ENCODE data around the gene TERB1.
A peak's percentile ranks its signal among the peaks of the same experiment; 100 is the strongest.

The TERB1 gene

GRCh38 chr16:66746682-66747081 is 54.7 kb downstream of the TERB1 start:
- peaks cover 37% of the 10 kb centered on the region for H3K4me1 Mint-ChIP-seq
- H3K9me3 Mint-ChIP-seq = no peaks in the 10 kb centered on the region
- H3K36me3 Mint-ChIP-seq (ENCODE audit: low read depth) = peaks cover 35% of the 10 kb centered on the region
- DNase-seq (peak; percentile 16), ATAC-seq (peak; percentile 74)
- H3K4me3 Mint-ChIP-seq = no peak overlapping the region
- peak overlapping the region; percentile 82 for H3K27ac Mint-ChIP-seq
- no peaks in the 10 kb centered on the region for H3K27me3 Mint-ChIP-seq

- no peak for DNase-seq
- H3K36me3 Mint-ChIP-seq (ENCODE audit: low read depth) = peaks cover 38% of the 10 kb centered on the region
These were observed 55.3 kb downstream of the TERB1 start for GRCh38 chr16:66746048-66746447.

GRCh38 chr16:66741950-66742808 is 59.2 kb downstream of the TERB1 start:
- H3K9me3 Mint-ChIP-seq = no peaks in the 10 kb centered on the region
- DNase-seq (no peak), ATAC-seq (no peak)
- peaks cover 40% of the 10 kb centered on the region for H3K36me3 Mint-ChIP-seq (ENCODE audit: low read depth)
- no peaks in the 10 kb centered on the region for H3K27me3 Mint-ChIP-seq
- no peak overlapping the region for H3K27ac Mint-ChIP-seq
- H3K4me1 Mint-ChIP-seq = peaks cover 19% of the 10 kb centered on the region
- no peak overlapping the region for H3K4me3 Mint-ChIP-seq

More at GRCh38 chr16:66746048-66746447, 55.3 kb downstream of the TERB1 start:
- H3K4me3 Mint-ChIP-seq = no peak overlapping the region
- ATAC-seq = no peak
- no peaks in the 10 kb centered on the region for H3K27me3 Mint-ChIP-seq
- H3K4me1 Mint-ChIP-seq = peaks cover 37% of the 10 kb centered on the region
- H3K9me3 Mint-ChIP-seq = no peaks in the 10 kb centered on the region
- peak overlapping the region; percentile 31 for H3K27ac Mint-ChIP-seq

GRCh38 chr16:66741169-66741900 is 60.0 kb downstream of the TERB1 start:
- H3K27me3 Mint-ChIP-seq = no peaks in the 10 kb centered on the region
- peaks cover 36% of the 10 kb centered on the region for H3K36me3 Mint-ChIP-seq (ENCODE audit: low read depth)
- no peak overlapping the region for H3K27ac Mint-ChIP-seq
- ATAC-seq (no peak), DNase-seq (no peak)
- H3K9me3 Mint-ChIP-seq = no peaks in the 10 kb centered on the region
- no peak overlapping the region for H3K4me3 Mint-ChIP-seq
- peaks cover 11% of the 10 kb centered on the region for H3K4me1 Mint-ChIP-seq

GRCh38 chr16:66740533-66740932 is 60.9 kb downstream of the TERB1 start:
- Mint-ChIP-seq H3K27me3 (no peaks in the 10 kb centered on the region), H3K4me3 (no peak overlapping the region), H3K36me3 (ENCODE audit: low read depth) (peaks cover 38% of the 10 kb centered on the region), H3K4me1 (peaks cover 11% of the 10 kb centered on the region), H3K27ac (no peak overlapping the region), H3K9me3 (no peaks in the 10 kb centered on the region)
- no peak for DNase-seq
- no peak for ATAC-seq

- no peak for ATAC-seq
- H3K27me3 Mint-ChIP-seq = no peaks in the 10 kb centered on the region
- H3K9me3 Mint-ChIP-seq = no peaks in the 10 kb centered on the region
- peak; percentile 35 for DNase-seq
- no peak overlapping the region for H3K27ac Mint-ChIP-seq
- peaks cover 41% of the 10 kb centered on the region for H3K36me3 Mint-ChIP-seq (ENCODE audit: low read depth)
- H3K4me1 Mint-ChIP-seq = peaks cover 11% of the 10 kb centered on the region
- H3K4me3 Mint-ChIP-seq = no peak overlapping the region
These were observed 61.4 kb downstream of the TERB1 start for GRCh38 chr16:66740010-66740409.

- H3K27me3 Mint-ChIP-seq = no peaks in the 10 kb centered on the region
- DNase-seq = no peak
- H3K4me3 Mint-ChIP-seq = no peak overlapping the region
- peaks cover 51% of the 10 kb centered on the region for H3K36me3 Mint-ChIP-seq (ENCODE audit: low read depth)
- ATAC-seq = no peak
- H3K27ac Mint-ChIP-seq = no peak overlapping the region
- H3K4me1 Mint-ChIP-seq = peaks cover 11% of the 10 kb centered on the region
- H3K9me3 Mint-ChIP-seq = no peaks in the 10 kb centered on the region
These were observed 65.5 kb downstream of the TERB1 start for GRCh38 chr16:66735891-66736290.

GRCh38 chr16:66731101-66731500 is 70.3 kb downstream of the TERB1 start:
- peaks cover 45% of the 10 kb centered on the region for H3K36me3 Mint-ChIP-seq (ENCODE audit: low read depth)
- DNase-seq (no peak), ATAC-seq (no peak)
- H3K4me1 Mint-ChIP-seq = peaks cover 4% of the 10 kb centered on the region
- H3K4me3 Mint-ChIP-seq = no peak overlapping the region
- no peaks in the 10 kb centered on the region for H3K9me3 Mint-ChIP-seq
- H3K27me3 Mint-ChIP-seq = no peaks in the 10 kb centered on the region
- H3K27ac Mint-ChIP-seq = no peak overlapping the region

GRCh38 chr16:66728804-66729203 is 72.6 kb downstream of the TERB1 start:
- Mint-ChIP-seq H3K4me1 (no peaks in the 10 kb centered on the region), H3K4me3 (no peak overlapping the region), H3K27me3 (no peaks in the 10 kb centered on the region), H3K36me3 (ENCODE audit: low read depth) (peaks cover 44% of the 10 kb centered on the region), H3K27ac (no peak overlapping the region), H3K9me3 (no peaks in the 10 kb centered on the region)
- ATAC-seq (no peak), DNase-seq (no peak)

GRCh38 chr16:66728117-66728787 is 73.1 kb downstream of the TERB1 start:
- ATAC-seq (peak; percentile 76), DNase-seq (no peak)
- no peaks in the 10 kb centered on the region for H3K9me3 Mint-ChIP-seq
- peak overlapping the region; percentile 23 for H3K27ac Mint-ChIP-seq
- peaks cover 46% of the 10 kb centered on the region for H3K36me3 Mint-ChIP-seq (ENCODE audit: low read depth)
- no peaks in the 10 kb centered on the region for H3K27me3 Mint-ChIP-seq
- no peak overlapping the region for H3K4me3 Mint-ChIP-seq
- no peaks in the 10 kb centered on the region for H3K4me1 Mint-ChIP-seq

- DNase-seq = no peak
- Mint-ChIP-seq H3K36me3 (ENCODE audit: low read depth) (peaks cover 30% of the 10 kb centered on the region), H3K27me3 (no peaks in the 10 kb centered on the region), H3K4me1 (no peaks in the 10 kb centered on the region), H3K4me3 (no peak overlapping the region), H3K9me3 (no peaks in the 10 kb centered on the region), H3K27ac (no peak overlapping the region)
- ATAC-seq = no peak
These were observed 80.6 kb downstream of the TERB1 start for GRCh38 chr16:66720766-66721165.

- no peak for ATAC-seq
- no peaks in the 10 kb centered on the region for H3K27me3 Mint-ChIP-seq
- no peak for DNase-seq
- no peak overlapping the region for H3K27ac Mint-ChIP-seq
- H3K36me3 Mint-ChIP-seq (ENCODE audit: low read depth) = peaks cover 19% of the 10 kb centered on the region
- H3K9me3 Mint-ChIP-seq = no peaks in the 10 kb centered on the region
- no peaks in the 10 kb centered on the region for H3K4me1 Mint-ChIP-seq
- H3K4me3 Mint-ChIP-seq = no peak overlapping the region
These were observed 82.1 kb downstream of the TERB1 start for GRCh38 chr16:66719246-66719645.

- Mint-ChIP-seq H3K27me3 (no peaks in the 10 kb centered on the region), H3K9me3 (no peaks in the 10 kb centered on the region), H3K36me3 (ENCODE audit: low read depth) (peaks cover 7% of the 10 kb centered on the region), H3K4me1 (no peaks in the 10 kb centered on the region), H3K4me3 (no peak overlapping the region), H3K27ac (no peak overlapping the region)
- DNase-seq (no peak), ATAC-seq (no peak)
These were observed 83.6 kb downstream of the TERB1 start for GRCh38 chr16:66717776-66718175.

- no peaks in the 10 kb centered on the region for H3K4me1 Mint-ChIP-seq
- no peak overlapping the region for H3K4me3 Mint-ChIP-seq
- ATAC-seq (peak; percentile 24), DNase-seq (no peak)
- H3K9me3 Mint-ChIP-seq = no peaks in the 10 kb centered on the region
- peaks cover 2% of the 10 kb centered on the region for H3K27me3 Mint-ChIP-seq
- H3K27ac Mint-ChIP-seq = no peak overlapping the region
- peaks cover 7% of the 10 kb centered on the region for H3K36me3 Mint-ChIP-seq (ENCODE audit: low read depth)
These were observed 84.2 kb downstream of the TERB1 start for GRCh38 chr16:66717112-66717675.

Data from activated naive CD8-positive, alpha-beta T cell treated with anti-CD3 and anti-CD28 coated beads, Interleukin-2, amount 50 U/mL, for 24 hours (primary cell).